Measurements from ENCODE around the gene MRTO4.
"Not testable (repeated sequence)": the region's sequence is repeated elsewhere in the genome, so short reads cannot be mapped to it uniquely, and the experiment has no call there.

The MRTO4 gene

DNA sequence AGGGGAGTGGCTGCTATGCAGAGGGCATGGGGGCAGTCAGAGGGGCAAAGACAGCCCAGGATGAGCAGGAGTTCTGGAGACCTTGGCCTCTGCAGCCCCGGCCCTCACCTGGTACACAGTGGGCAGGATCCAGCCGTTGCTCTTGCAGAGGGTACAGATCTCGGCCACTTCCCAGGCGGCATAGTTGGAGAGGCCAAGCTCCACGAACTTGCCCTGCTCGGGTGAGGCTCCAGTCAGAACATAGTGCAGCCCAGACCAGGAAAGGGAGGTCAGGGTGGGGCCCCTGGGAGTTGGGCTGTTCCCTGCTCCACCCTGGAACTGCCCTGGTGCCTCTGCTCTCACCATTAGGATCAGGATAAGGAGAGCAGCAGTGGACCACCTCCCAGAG is 18.7 kb downstream of the MRTO4 start:
- not testable (repeated sequence) for DNase-seq (ENCODE audit: low read depth in 2 of 2)

DNA sequence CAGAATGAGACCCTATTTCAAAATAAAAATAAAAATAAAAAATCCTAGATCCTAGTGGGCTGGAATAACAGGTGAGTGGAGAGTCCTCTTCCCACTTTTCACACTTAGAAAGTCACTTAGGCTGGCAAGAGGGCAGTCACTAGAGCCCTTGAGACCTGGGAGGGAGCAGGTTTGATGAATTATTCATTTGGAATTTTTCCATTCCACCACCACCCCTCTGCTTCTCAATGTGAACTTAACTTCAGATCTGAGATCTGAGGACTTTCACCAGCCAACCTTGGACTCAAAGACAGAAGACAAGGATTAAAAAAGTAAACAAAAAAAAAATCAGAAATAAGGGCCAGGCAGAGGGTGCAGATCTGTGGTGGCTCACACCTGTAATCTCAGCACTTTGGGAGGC is 20.5 kb downstream of the MRTO4 start:
- DNase-seq (ENCODE audit: low read depth in 2 of 2) = no peak

DNA sequence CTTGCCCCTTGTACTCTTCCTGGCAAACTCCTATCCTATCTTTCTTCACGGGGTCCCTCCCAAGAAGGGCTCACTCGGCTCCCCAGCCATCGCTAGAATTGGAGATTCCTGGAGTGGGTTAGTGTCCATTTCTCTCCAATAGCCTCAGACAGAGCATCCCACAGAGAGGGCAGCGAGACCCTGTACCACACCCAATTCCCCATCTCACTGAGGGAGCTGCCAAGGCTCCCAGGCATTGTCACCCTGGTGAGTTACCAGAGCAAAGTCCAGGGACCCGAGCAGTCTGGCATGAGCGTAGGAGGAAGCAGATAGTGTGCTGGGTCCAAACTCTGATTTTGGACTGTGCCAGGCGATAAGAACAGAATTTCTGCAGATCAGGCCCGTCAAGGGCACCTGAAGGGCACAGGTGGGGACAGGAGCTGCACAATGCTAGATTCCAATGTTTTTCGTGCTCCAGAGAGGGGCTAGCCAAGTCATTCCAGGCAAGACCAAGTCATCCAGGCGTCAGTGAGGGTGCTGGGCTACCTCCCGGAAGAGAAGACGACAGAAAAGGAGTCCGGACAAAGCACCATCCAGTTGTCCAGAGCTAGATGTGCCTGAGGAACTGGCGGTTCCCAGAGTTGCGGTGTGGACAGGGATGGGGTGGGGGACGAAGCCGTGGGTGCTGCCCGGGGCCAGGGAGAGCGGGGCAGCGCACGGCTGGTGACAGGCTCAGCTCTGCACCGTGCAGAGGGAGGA is 21.7 kb downstream of the MRTO4 start:
- no peak for DNase-seq (ENCODE audit: low read depth in 2 of 2)

DNA sequence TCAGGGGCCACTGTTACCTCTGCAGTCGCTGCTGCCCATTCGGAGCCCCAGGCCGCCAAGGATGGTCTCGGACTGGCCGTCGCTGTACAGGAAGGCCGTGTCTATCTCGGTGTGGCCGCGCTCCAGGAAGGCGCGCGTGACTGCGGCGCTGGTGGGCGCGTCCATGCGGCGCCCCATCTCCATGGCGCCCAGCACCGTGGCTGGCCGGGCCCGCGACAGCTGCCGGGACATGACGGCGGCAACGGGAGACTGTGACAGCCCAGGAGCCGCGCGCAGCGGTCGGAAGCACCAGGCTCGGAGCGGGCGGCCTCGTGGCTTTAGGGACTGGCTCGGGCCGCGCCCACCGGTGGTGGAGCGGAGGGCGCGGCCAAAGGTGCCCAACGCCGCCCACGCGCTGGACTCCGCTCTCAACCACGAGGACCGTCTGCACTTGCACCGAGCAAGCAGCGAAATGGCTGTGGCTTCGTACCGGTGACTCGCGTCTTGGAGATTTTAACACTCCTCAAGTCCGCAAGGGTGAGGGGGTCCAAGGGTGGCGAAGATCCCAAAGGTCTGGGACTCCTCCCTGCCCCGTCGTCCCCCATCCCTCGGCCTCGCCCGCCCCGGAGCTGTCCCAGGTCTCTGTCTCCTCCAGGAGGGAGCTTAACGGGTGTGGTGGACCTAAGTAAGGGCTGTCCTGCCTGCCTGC is 22.4 kb downstream of the MRTO4 start:
- DNase-seq (ENCODE audit: low read depth in 2 of 2) = not testable (repeated sequence)

DNA sequence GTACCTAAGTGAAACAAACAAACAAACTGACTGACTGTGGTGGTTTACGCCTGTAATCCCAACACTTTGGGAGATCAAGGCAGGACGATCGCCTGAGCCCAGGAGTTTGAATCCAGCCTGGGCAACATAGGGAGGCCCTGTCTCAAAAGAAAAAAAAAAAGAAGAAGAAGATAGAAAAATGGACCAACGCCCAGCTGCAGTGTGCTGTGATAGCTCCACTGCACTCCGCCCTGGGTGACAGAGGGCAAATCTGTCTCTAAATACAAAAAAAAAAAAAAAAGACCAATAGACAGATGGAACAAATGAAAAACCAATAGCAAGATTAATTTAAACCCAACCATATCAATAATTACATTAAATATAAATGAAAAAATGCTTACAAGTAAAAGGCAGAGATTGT is 23.0 kb downstream of the MRTO4 start:
- no peak for DNase-seq (ENCODE audit: low read depth in 2 of 2)

DNA sequence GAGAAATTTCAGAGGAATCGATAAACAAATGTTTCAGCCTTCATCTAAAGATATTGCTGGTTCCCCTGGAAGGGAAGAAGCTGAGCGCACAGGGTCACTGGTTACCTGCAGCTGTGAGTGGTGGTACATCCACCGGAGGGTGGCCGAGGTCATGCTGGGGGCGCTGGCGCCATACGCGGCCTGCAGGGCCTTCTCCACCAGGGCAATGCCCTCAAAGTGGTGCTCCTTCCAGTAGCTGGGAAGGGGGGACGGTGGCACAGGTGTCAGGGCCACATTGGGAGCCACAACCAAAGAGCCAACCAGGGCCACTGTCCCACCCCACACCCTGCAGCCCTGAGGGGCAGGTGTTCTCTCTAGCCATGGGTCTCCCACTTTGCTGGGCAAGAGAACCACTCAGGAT is 32.3 kb downstream of the MRTO4 start:
- DNase-seq (ENCODE audit: low read depth in 2 of 2) = no peak

DNA sequence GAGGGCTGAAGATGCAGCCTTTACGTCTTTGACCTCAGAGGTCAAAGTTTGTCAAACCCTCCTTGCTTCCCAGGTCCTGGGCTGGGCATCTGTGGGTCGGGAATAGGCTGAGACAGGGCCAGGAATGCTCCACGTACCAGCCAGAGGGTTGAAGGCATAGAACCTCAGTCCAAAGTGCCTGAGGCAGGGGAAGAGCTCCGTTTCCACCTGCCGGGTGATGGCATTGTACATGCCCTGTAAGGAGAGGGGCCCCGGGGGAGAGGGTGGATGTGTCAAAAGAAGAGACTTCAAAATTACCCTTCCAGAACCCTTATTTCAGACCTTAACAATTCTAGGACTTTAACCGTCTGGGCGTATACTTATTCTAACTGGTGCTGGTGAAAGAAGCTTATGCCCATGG is 33.3 kb downstream of the MRTO4 start:
- DNase-seq (ENCODE audit: low read depth in 2 of 2) = no peak

DNA sequence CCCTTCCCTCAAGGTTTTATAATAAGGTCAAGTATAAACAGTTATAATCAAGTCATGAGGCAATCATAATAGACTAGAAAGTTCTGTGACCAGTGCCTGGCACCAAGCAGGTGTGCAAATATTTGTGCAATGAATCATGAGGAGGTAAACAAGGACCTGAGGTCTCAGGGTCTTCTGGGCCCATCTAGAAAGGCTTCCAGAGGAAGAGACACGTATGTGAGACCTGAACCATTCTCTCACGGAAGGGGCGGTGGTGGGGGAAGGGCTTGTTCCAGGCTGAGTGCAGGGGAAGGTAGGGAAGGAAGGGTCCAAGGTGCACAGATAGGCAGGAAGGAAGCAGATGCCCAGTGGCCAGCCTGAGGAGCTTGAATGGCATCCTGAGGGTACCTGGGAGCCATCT is 33.8 kb downstream of the MRTO4 start:
- DNase-seq (ENCODE audit: low read depth in 2 of 2) = not testable (repeated sequence)

DNA sequence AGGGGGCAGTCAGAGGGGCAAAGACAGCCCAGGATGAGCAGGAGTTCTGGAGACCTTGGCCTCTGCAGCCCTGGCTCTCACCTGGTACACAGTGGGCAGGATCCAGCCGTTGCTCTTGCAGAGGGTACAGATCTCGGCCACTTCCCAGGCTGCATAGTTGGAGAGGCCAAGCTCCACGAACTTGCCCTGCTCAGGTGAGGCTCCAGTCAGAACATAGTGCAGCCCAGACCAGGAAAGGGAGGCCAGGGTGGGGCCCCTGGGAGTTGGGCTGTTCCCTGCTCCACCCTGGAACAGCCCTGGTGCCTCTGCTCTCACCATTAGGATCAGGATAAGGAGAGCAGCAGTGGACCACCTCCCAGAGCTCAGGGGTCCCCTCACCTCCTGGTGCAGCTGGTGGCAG is 34.2 kb downstream of the MRTO4 start:
- DNase-seq (ENCODE audit: low read depth in 2 of 2) = not testable (repeated sequence)

DNA sequence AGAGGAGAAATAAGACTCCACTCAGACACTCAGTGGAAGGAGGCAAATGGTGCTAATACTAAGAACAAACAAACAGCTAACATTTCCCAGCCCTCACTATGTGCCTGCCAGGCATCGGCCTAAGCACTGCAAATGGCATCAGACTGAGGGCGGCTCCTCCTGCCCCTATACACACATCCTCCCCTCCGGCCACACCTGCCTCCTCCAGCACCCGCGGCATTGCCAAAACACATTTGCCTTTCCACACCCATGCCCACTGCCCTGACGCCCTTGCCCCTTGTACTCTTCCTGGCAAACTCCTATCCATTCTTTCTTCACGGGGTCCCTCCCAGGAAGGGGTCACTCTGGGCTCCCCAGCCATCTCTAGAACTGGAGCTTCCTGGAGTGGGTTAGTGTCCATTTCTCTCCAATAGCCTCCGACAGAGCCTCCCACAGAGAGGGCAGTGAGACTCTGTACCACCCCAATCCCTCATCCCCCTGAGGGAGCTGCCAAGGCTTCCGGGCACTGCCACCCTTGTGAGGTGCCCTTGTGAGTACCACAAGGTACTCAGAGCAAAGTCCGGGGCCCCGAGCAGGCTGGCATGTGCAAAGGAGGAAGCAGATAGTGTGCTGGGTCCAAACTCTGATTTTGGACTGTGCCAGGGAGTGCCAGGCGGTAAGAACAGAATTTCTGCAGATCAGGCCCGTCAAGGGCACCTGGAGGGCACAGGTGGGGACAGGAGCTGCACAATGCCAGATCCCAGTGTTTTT is 36.0 kb downstream of the MRTO4 start:
- DNase-seq (ENCODE audit: low read depth in 2 of 2) = no peak

DNA sequence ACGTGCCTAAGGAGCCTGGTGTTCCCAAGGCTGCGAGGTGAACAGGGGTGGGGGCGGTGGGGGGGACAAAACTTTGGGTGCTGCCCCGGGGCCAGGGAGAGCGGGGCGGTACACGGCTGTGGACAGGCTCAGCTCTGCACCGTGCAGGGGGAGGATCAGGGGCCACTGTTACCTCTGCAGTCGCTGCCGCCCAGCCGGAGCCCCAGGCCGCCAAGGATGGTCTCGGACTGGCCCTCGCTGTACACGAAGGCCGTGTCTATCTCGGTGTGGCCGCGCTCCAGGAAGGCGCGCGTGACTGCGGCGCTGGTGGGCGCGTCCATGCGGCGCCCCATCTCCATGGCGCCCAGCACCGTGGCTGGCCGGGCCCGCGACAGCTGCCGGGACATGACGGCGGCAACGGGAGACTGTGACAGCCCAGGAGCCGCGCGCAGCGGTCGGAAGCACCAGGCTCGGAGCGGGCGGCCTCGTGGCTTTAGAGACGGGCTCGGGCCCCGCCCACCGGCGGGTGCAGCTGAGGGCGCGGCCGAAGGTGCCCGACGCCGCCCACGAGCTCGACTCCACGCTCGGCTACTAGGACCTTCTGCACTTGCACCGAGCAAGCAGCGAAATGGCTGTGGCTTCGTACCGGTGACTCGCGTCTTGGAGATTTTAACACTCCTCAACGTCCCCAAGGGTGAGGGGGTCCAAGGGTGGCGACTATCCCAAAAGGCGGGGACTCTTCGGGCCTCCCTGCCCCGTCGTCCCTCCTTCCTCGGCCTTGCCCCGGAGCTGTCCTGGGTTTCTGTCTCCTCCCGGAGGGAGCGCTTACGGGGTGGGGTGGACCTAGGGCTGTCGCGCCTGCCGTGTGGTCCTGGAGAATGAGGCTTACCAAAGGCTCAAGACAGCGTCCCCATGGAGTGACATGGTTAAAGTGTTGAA is 37.0 kb downstream of the MRTO4 start, which contains the start of gene AKR7A3:
TSS of gene AKR7A3 (minus strand) at position 447 of the 918 bp plus-strand sequence. CDS start at position 386, 61 bp downstream.
- peak; percentile 33 to 55 for DNase-seq (ENCODE audit: low read depth in 2 of 2)

DNA sequence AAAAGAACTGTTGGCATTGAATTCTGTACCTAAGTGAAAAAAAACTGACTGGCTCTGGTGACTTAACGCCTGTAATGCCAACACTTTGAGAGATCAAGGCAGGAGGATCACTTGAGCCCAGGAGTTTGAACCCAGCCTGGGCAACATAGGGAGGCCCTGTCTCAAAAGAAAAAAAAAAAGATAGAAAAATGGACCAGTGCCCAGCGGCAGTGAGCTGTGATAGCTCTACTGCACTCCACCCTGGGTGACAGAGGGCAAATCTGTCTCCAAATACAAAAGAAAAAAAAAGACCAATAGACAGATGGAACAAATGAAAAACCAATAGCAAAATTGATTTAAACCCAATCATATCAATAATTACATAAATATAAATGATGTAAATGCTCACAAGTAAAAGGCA is 37.6 kb downstream of the MRTO4 start:
- DNase-seq (ENCODE audit: low read depth in 2 of 2) = no peak

DNA sequence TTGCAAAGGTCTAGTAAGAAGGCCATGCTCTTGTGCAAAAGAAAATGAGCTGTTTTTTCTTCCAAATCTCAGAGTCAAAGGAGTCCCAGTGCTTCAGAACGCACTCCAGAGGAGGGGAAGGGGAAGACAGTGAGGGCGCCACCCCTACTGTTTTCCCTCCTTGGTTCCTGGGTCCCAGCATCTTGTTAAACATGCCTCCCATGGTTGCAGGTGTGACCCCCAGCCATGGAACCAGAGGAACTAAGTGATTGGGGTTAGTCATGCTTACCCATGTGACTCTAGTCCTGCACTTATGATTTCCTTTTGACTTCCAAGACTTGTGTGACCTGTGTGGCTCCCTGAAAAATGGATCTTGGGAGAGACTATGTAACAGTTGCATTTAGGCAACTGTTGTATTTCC is 43.0 kb downstream of the MRTO4 start:
- DNase-seq (ENCODE audit: low read depth in 2 of 2) = no peak

DNA sequence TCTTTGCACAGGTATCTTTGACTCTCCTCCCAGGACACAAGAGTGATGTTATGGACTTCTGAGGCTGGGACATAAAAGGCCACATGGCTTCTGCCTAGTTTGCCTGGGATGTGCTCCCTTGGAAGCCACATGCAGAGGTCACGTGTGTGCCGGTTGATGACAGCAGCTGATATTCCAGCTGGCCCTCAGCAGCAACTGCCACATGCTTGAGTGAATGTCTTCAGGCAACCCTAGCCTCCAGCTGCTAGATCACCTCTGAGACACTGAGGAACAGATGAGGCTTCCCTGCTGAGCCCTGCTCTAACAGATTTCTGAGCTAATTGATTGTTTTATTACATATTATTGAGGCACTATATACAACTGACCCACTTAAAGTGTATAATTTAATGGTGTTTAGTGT is 48.6 kb downstream of the MRTO4 start:
- no peak for DNase-seq (ENCODE audit: low read depth in 2 of 2)

DNA sequence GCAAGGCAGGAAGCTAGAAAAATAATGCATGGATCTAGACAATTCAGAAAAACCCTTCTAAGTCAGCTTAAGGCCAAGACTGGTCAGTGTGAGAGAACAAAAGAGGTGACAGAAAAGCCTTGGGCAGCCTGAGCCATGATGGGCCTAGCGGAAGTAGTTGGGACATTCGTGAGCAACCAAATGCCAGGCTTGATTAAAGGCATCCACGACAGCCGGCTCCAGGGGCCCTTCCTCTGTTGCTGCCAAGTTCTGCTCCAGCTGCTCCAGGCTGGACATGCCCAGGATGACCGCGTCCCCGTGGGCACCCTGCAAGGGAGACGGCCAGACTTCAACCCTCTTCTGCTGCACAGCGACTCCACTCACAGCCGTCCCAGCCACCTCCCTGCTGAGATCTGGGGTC is 52.5 kb downstream of the MRTO4 start:
- not testable (repeated sequence) for DNase-seq (ENCODE audit: low read depth in 2 of 2)

DNA sequence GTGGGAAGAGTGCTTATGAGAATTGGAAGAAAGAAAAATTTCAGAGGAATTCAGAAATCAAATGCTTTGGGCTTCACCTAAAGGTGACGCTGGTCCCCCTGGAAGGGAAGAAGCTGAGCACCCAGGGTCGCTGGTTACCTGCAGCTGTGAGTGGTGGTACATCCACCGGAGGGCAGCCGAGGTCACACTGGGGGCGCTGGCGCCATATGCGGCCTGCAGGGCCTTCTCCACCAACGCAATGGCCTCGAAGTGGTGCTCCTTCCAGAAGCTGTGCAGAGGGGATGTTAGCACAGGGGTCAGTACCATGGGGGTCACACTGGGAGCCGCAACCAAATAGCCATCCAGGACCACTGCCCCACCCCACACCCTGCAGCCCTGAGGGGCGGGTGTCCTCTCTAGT is 54.3 kb downstream of the MRTO4 start:
- no peak for DNase-seq (ENCODE audit: low read depth in 2 of 2)

DNA sequence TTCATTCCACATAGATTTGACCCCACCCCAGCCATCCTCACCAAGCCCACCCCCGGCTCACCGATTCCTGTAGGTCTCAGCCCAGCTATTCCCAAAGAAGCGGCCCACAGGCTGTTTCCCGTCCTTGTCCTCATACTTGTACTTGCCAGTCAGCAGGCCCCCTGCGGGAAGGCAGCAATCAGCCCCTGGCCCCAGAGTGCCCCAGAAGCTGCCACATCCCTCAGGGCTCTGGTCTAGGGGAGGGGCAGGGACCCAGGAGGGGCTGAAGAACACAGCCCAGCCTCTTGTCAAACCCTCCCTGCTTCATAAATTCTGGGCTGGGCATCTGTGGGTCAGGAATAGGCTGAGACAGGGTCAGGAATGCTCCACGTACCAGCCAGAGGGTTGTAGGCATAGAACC is 55.3 kb downstream of the MRTO4 start:
- DNase-seq (ENCODE audit: low read depth in 2 of 2) = no peak

DNA sequence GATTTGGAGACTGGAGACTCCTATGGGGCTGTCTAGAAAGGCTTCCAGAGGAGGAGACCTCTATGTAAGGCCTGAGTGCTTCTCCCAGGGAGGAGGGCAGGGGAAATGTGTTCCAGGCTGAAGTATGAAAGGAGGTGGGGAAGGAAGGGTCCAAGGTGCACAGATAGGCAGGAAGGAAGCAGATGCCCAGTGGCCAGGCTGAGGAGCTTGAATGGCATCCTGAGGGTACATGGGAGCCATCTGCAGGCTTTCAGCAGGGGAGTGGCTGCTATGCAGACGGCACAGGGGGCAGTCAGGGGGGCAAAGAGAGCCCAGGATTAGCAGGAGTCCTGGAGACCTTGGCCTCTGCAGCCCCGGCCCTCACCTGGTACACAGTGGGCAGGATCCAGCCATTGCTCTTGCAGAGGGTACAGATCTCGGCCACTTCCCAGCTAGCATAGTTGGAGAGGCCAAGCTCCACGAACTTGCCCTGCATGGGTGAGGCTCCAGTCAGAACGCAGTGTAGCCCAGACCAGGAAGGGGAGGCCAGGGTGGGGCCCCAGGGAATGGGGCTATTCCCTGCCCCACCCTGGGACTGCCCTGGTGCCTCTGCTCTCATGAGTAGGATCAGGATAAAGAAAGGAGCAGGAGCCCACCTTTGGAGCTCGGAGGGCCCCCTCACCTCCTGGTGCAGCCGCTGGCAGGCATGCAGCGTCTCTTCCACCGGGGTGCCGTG is 56.3 kb downstream of the MRTO4 start:
- no peak for DNase-seq (ENCODE audit: low read depth in 2 of 2)

DNA sequence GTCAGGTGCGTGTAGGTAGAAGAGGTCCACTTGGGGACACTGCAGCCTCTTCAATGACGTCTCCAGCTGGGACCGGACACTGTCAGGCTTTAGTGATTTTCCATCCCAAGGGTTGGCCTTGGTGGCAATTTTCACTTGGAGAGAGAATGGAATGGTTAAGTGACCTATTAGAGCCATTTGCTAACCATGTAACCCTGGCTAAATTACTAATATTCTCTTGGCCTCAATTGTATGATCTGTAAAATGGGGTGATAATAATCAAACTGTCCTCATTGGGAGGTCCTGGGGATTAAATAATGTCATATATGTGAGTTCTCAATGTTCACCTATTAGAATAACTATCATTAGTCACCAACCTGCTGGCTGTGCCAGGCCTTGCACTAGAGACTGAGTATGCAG is 56.9 kb downstream of the MRTO4 start:
- no peak for DNase-seq (ENCODE audit: low read depth in 2 of 2)

DNA sequence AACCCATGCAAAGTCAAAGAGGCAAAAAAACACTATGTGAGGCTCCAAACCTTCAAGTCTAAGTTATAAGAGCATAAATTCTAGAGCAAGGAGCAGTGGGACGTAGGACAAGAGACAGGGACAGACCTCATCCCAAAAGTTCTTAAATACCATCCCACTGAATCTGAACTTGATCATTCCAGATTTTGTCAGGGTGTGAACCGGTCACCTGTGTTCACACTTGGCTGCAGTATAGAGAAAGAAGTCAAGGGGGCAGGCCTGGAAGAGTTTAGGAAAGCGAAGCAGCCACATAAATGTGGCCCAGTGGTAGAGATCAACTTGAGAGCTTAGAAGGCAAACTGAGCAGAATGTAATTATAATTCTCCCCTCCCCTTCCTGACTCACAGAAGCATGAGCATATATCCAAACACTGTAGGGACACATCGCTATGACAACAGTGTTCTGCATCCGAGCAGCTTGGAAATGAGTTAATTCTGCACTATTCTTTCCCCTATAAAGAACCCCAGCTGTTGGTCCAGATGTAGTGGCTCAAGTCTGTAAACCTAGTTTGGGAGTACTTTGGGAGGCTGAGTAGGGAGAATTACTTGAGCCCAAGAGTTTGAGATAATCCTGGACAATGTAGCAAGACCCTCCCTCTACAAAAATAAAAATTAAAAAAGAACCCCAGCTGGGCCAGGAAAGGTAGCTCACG is 57.7 kb downstream of the MRTO4 start:
- no peak for DNase-seq (ENCODE audit: low read depth in 2 of 2)
